NCI-H1694 (cell line): ENCODE measurements around the gene HPX.
"Not testable (repeated sequence)": the region's sequence is repeated elsewhere in the genome, so short reads cannot be mapped to it uniquely, and the experiment has no call there.

Experiments
- DNase-seq: peaks from one replicate; lab custom pipeline; 2025; lab: John Stamatoyannopoulos, UW

Gene HPX

DNA sequence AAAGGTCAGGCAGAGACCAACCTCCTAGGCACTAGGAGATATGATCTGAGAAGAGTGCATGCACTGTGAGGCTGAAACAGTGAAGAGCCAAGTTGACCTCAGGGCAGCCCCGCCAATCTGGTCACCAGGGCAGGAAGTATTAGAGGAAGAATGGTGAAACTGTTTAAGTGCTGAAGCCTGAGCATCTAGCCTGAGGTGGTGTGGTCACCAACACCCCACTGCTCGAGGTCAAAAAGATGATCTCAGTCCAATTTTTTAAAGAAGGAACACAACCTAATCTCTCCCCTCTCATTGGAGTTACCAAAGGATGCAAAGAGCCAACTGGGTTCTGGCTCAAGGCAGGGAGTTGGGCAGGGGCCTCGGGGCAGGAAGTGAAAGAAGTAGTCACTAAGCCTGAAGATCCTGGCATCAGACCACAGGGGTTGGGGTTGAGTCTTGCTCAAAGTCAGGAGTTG lies 25.9 kb downstream of the HPX start:
- DNase-seq, result no peak

DNA sequence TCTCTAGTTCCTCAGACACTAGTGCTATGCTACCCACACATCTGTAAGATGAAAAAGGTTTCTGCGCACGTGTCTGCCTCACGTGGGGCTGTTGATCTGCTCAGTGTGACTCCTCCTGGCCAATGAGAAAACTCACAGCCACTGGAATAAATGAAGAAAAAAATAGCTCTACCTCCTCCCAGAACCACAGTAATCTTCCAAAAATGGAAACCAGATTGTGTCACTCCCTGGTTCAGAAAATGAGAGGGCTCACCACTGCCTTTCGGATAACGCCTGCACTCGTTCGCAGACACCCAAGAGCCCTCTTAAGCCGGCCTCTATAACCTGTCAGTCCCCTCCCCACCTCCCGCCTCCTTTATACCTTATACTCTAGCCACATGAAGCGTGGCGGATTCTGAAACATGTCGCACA lies 27.0 kb downstream of the HPX start:
- DNase-seq, result no peak

DNA sequence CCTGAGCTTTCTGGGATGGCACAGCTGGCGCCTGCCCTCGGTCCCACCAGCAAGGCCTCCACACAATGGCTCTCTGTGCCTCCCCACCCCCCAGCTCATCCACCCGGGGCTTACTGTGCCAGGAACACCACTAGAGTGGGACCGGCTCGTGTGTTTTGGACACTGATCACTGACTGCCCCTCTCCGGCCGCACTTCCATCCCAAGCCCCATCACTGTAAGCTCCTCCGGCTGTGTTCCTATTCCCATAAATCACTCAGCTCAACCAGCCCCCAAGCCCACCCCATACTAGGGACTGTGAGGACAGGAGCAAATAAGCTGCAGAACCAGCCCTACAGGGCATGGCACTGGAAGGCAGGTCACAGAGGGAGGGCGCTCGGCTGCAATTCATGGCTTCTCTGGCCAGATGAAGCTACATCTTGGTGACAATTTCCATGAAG lies 29.2 kb downstream of the HPX start:
- DNase-seq, result no peak

DNA sequence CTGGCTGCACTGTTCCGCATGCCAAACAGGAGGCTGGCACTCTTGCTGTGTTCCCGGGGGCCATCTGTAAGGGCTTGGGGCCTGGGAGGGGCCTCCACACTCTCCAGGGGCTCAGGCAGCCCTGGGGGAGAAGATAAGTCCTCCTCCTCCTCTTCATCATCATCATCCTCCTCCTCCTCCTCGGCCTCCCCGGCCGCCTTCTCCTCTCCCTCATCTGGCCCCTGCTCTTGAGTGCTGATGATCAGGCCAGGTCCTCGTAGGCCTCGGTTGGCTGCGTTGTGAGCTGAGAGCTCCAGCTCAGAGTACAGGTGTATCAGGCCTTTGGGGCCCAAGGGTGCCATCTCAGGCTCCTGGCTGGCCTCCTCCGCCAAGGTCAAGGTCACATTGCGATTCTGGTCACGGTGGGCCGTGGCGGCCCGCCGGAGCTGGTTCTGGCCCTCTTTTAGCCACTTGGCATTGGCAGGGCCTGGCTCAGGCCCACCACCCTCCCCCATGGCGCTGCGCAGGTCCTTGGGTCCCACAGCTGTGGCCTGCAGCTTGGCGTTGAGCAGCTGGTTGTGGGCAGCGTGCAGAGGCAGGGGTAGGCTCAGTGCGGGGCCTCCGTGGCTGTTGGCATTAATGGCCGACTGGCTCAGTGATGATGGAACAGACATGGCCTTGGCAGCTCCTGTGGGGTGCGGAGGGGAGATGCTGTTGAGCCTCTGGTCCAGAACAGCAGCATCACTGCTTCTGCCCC lies 29.9 kb downstream of the HPX start:
- DNase-seq, result no peak

DNA sequence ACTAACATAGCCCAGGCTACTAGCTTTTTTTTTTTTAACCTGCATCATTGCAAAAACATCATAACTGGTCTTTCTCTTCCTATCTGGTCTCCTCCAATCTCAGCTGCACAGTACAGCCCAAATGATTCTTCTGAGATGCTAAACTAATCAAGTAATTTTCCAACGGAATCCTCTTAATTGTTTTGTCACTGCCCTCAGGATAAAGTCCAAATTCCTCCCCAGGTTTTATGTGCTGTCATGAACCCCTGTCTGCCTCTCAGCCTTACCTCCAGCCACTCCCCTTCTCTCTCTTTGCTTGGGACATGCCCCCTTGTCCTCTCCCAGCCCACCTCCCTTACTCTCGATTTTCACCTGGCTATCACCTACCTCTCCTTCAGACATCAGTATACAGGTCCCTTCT lies 34.4 kb downstream of the HPX start:
- DNase-seq, result no peak

DNA sequence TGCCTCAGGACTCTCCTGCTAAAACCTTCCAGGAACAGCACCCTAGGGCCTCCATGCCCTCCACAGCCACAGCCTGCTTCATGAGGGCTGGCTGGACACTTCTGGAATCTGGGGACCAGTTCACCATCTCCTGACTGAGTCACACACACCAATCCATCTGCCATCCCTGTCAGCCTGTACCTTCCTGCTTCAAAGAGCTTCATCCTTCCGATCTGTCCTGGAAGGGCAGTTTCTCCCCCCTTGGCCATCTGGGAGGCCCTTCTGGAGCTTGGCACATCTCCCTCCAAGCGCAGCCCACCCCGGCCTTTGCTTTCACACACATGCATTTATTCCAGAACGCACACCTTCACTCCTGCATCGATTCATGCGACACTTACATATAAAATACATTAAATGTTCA lies 34.9 kb downstream of the HPX start:
- peak; percentile 32 for DNase-seq

DNA sequence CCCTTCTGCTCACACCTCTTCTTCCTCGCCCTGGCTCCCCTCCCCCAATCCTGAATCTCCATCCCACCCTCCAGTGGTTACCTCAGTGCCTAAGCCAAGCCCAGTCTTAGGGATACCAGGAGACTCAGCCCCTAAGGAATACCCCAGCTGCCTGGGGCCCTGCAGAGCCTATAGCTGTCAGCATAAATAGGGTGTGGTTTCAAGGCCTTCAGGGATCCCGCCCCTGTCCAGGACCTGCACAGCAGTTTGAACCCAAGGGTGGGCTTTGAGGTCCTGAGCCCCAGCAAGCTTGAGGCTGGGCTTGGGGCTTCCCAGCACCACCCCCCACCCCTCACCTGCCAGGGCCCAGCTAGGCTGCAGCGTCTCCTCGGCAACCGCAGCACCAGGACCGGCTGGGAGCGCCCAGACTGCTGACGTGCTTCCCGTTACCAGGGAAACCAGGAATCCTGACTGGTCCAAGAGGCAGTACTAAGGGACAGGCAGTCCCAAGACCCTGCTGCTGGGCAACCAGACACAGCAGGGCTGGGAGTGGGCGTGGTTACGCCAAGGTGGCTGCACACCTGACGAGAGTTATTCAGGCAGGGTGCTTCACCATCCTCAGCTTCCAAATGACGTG lies 35.6 kb downstream of the HPX start:
- DNase-seq, result no peak

DNA sequence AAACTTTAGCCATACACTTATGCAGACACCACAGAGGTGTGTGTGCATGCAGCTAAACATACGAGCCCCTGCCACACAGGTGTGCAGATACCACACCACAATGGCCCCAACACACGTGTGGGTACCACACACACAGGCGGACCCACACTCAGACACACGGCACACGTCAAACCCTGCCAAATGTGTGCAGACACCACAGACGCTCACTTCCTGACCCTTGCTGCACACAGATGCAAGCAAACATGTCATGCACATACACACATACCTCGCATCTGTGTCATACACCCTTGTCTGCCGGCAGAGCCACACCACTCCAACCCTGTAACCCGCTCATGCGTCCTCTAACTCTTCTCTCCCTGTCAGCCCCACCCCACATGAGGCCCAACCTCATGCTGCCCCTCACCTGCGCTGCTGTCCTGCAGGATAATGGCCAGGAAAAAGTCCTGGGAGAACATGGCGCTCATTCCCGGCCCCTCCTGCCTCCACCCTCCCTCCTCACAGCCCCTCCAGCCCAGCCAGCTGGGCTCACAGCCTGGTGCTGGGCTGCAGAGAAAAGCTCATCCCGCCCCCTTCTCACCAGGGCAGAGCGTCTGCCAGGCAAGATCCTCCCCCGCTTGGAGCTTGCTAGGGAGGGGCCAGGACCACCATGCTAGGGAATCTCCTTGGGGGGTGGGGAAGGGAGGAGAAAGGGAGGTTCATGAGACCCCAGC lies 36.3 kb downstream of the HPX start:
- peak; percentile 35 for DNase-seq

DNA sequence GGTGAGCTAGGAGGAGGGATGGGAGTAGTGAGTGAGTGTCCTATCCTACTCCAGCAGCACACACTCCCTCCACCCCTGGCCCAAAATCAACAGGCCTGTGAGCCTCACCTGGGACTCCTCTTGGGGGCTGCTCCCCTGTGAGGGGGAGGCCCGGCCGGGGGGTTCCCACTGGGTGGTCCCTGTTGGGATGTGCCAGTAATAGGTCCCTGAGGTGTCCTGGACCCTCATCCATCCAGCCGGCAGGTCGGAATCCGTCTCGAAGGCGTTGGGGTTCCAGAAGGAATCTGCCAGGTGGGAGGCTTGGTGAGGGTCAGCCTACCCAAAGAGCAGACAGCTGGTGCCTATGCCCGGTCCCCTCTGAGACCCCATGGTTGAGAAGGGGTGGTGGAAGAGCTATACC lies 37.2 kb downstream of the HPX start:
- DNase-seq, result no peak

DNA sequence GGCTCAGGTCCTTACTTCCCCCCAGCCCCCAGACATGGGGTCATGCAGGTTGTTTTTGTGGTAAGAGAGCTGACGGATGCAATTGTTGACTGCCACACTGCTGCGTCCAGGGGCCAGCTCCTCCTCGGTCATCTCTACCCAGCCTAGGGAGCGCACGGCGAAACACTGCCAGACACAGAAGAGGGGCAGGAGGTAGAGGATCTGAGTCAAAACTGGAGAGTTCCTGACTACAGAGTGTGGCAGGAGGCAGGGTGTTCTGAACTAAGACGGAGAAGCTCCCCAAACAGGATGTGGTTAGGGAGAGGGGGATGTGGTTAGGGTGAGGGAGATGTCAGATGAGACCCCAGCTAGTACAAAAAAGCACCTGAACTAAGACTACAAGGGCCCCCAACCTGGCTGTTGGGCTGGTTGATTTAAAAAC lies 38.2 kb downstream of the HPX start:
- DNase-seq, result no peak

DNA sequence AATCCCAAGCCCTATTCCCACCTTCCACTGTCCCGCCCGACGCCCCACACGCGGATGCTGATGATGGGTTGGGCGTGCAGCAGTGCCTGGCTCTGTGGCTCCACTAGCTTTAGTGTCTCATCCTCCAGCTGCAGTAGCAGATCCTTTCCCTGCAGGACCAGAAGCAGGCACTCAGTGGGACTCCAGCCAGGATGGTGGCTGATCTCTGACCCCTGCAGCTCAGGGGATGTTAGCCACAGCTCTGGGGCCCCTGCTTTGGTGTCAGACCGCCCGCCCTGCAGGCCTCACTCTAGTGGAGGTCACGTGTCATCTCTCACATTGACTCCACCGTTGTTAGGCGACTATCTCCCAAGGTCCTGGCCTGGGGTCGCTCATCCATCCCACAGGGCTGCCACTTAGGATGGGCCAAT lies 38.7 kb downstream of the HPX start:
- no peak for DNase-seq

DNA sequence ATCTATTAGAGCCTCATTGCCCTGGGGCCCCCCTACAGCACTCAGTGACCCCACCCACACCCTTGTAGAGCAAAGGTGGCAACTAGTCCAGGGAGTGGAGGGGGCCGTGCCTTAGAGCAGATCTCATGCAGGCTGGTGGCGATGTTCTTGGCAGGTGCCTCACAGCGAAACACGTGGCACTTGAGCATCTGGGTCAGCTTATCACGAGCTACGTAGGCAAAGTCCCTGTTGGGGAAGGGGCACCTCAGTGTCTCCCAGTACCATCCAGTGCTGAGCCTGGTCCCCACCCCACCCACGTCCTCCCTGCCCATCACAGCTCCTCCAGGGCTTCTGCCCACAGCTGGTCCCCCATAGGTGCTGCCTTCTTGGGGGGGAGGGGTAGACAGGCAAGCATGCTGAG lies 39.3 kb downstream of the HPX start:
- DNase-seq, result no peak

DNA sequence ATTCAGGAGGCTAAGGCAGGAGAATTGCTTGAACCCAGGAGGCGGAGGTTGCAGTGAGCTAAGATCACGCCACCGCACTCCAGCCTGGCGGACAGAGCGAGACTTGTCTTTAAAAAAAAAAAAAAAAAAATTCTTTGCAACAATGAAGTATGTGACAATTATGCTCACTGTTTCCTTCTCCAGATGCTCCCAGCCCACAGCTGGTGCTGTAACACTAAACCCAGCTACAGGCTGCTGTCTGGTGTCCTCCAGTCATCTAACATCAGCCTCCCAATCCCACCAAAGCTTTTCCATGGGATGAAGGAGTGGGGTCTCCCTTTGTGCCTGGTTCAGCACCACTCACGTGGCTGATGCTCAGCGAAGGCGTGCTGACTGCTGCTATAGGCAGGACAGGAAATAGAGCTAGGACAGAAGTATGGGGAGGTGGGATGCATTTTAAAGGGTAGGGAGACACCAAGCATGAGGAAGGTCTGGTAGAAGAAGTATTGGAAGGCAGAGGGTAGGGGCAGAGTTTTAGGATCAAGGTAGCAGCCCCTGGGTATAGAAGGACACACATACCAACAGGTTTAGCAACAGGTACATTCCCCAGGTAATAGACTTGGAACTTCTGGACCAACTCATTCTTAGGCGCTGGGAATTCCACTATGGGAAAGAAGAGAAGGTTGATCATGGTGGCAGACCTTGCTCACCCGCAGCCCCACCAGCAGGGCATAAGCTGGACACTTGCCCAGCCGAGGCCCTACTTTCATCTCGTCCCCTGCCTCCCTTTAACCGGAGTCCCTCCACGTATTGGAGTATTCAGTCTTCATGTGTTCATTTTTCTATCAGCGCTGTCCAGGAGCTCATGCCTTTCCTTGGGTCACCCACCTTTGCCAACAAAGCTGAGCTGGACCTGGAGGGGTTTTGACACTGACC lies 40.1 kb downstream of the HPX start:
- DNase-seq, result no peak

DNA sequence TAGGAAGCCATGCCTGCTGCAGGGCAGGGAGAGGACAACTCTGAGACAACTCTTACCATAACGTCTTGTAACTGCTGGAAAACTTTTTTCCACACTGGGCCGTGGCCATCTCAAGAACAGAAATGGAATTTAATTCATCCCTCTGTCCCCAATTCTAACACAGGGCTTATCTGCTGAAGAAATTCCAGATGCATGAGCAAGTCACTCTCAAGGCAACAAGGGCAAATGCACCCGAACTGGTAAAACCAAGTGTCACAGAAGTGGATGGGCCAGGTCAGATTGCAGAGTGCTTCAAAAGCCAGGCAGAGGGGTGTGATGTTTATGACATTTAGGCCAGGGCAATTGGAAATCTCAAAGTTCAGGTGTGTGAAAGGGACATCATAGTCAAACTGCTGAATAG lies 43.2 kb downstream of the HPX start:
- no peak for DNase-seq

DNA sequence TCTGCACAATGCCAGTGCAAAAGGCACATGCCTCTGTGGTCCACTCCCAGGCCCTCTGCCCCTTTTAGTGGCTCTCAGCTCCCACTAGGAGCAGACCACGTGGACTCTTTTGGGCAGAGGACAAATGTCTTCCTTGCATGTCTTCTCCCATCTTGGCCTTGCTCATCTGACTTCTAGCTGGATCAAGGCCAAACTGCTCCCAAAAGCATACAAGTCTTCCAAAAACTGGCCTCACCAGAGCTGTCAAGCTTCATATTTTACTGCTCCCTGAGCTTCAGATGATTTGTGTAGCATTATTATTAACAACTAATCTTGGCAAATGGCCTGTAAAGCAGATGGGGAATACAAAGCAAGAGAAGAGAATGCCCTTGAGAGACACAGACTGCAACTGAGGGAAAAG lies 43.6 kb downstream of the HPX start:
- DNase-seq, result peak; percentile 34

DNA sequence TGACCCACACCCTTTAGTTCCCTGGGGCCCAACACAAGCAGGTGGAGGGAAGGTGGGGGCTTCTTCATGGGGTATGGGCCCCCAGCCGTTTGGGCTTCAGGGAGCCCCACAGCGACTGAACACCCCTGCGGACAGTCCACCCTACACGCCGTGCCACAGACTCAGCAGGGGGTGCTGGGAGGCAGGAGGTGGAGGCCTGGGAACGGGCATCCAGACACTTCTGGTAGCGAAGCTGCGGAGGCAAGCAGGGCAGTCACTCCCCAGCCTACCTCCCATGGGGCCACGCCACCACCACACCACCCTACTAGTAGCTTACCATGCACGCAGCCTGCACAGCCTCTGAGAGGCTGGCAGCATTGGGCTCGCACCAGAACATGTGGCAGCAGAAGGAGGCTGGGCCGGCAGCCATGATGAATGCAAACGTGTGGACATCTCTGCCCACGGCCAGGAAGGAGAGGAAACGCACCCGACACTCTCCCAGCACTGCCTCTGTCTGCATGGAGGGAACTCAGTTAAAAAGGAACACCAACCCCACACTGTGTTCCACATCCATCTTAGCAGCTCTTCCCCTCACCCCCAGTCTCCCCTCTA lies 45.2 kb downstream of the HPX start:
- DNase-seq, result no peak

DNA sequence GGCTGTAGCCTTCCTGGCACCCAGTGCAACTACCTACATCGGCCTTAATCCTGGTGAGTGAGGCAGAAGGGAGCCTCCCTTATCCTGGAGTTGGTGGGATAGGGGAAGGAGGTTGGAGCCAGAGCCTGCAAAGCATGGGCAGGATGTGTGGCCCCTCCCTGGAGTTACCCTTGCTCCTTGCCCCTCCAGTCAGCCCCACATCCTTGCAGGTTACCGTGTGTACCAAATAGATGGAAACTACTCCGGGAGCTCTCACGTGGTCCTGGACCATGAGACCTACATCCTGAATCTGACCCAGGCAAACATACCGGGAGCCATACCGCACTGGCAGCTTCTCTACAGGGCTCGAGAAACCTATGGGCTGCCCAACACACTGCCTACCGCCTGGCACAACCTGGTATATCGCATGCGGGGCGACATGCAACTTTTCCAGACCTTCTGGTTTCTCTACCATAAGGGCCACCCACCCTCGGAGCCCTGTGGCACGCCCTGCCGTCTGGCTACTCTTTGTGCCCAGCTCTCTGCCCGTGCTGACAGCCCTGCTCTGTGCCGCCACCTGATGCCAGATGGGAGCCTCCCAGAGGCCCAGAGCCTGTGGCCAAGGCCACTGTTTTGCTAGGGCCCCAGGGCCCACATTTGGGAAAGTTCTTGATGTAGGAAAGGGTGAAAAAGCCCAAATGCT lies 46.7 kb downstream of the HPX start:
- DNase-seq, result peak; percentile 21

DNA sequence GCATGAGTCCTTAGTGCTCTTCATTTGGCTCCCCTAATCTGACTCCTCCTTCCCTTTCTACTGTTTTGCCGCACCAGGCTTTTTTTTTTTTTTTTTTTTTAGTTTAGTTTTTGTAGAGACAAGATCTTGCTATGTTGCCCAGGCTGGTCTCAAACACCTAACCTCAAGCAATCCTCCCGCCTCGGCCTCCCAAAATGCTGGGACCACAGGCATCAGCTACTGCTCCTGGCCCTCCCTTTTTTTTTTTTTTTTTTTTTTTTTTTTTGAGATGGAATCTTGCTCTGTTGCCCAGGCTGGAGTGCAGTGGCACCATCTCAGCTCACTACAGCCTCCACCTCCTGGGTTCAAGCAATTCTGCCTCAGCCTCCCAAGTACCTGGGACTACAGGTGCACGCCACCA lies 48.5 kb downstream of the HPX start:
- not testable (repeated sequence) for DNase-seq

DNA sequence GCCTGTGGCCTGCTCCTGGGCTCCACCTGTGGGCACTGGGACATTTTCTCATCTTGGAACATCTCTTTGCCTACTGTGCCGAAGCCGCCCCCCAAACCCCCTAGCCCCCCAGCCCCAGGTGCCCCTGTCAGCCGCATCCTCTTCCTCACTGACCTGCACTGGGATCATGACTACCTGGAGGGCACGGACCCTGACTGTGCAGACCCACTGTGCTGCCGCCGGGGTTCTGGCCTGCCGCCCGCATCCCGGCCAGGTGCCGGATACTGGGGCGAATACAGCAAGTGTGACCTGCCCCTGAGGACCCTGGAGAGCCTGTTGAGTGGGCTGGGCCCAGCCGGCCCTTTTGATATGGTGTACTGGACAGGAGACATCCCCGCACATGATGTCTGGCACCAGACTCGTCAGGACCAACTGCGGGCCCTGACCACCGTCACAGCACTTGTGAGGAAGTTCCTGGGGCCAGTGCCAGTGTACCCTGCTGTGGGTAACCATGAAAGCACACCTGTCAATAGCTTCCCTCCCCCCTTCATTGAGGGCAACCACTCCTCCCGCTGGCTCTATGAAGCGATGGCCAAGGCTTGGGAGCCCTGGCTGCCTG lies 49.2 kb downstream of the HPX start:
- no peak for DNase-seq

DNA sequence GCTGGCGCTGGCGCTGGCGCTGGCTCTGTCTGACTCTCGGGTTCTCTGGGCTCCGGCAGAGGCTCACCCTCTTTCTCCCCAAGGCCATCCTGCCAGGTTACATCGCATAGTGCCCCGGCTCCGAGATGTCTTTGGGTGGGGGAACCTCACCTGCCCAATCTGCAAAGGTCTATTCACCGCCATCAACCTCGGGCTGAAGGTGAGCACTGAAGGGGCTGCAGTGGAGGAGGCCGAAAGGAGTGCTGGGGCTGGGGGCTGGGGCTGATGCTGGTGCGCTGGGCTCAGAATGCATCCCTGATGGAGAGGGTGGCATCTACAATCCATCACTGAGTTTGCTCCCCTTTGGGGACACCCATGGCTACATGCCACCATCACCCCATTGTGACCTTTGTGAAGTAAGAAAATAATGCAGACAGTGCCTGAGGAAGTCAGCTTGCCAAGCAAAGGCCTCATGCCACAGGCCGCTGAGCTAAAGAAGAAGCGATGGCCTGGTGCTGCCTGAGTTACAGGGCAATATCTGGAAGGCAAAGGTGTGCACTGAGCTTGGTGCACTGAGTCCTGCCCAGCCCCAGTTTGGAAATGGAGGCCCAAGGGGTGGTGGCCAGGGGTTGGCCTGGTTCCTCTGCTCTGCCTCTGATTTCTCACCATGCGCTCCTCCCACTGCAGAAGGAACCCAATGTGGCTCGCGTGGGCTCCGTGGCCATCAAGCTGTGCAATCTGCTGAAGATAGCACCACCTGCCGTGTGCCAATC lies 49.9 kb downstream of the HPX start:
- no peak for DNase-seq
